MM.1S (cell line): ENCODE measurements around the gene SERPINA12.

ENCODE experiments used
- DNase-seq: peaks from one replicate; pipeline ENCODE4 v3.0.0-alpha.2; 2015
- H2AFZ ChIP-seq: fragments of 300-600 bp; sonication (generic); 2 replicates; pipeline ENCODE4 v1.6.0; 2016; ENCODE audit warnings: antibody characterized with exemption, low read length
- H3F3A ChIP-seq: fragments of 300-600 bp; sonication (generic); 2 replicates; pipeline ENCODE4 v1.6.1; 2016; ENCODE audit warnings: mild to moderate bottlenecking, antibody characterized with exemption, low read length, moderate library complexity, mixed read lengths; ENCODE audit not compliant: insufficient read depth
- H3K27ac ChIP-seq: fragments of 300-600 bp; sonication (generic); 2 replicates; pipeline ENCODE4 v1.5.1; 2016; ENCODE audit warnings: mild to moderate bottlenecking, low read length
- H3K27me3 ChIP-seq: fragments of 300-600 bp; sonication (generic); replicated peaks from 2 replicates; pipeline ENCODE4 v1.6.0; 2016; ENCODE audit warnings: low read length; ENCODE audit not compliant: insufficient read depth
- H3K36me3 ChIP-seq: fragments of 300-600 bp; sonication (generic); replicated peaks from 2 replicates; pipeline ENCODE4 v1.6.1; 2016; ENCODE audit warnings: mild to moderate bottlenecking, low read length, mixed read lengths; ENCODE audit not compliant: insufficient read depth
- H3K4me1 ChIP-seq: fragments of 300-600 bp; sonication (generic); 2 replicates; pipeline ENCODE4 v1.6.1; 2016; ENCODE audit warnings: low read length, mixed read lengths
- H3K4me2 ChIP-seq: fragments of 300-600 bp; sonication (generic); 2 replicates; pipeline ENCODE4 v1.6.0; 2016; ENCODE audit warnings: low read depth, low read length
- H3K4me3 ChIP-seq: fragments of 300-600 bp; sonication (generic); 2 replicates; pipeline ENCODE4 v1.5.1; 2016; ENCODE audit warnings: low read length, mixed read lengths
- H3K79me2 ChIP-seq: fragments of 300-600 bp; sonication (generic); 2 replicates; pipeline ENCODE4 v1.6.1; 2016; ENCODE audit warnings: mixed run types, low read length, mixed read lengths
- H3K9ac ChIP-seq: fragments of 300-600 bp; sonication (generic); 2 replicates; pipeline ENCODE4 v1.6.1; 2016; ENCODE audit warnings: low read length, mixed read lengths
- H3K9me2 ChIP-seq: fragments of 300-600 bp; sonication (generic); replicated peaks from 2 replicates; pipeline ENCODE4 v1.6.1; 2016; ENCODE audit warnings: mild to moderate bottlenecking, low read length, mixed read lengths; ENCODE audit not compliant: insufficient read depth
- H3K9me3 ChIP-seq: fragments of 300-600 bp; sonication (generic); replicated peaks from 2 replicates; pipeline ENCODE4 v1.6.1; 2016; ENCODE audit warnings: mild to moderate bottlenecking, low read length, mixed read lengths; ENCODE audit not compliant: insufficient read depth
- H4K20me1 ChIP-seq: fragments of 300-600 bp; sonication (generic); 2 replicates; pipeline ENCODE4 v1.6.1; 2016; ENCODE audit warnings: mild to moderate bottlenecking, low read length, moderate library complexity, mixed read lengths; ENCODE audit not compliant: insufficient read depth
- CTCF ChIP-seq: fragments of 300-600 bp; sonication (generic); IDR thresholded peaks from 2 replicates; pipeline ENCODE4 v1.5.1; 2016; ENCODE audit warnings: antibody characterized with exemption, low read length, mixed read lengths
- EZH2 ChIP-seq: fragments of 300-600 bp; sonication (generic); optimal IDR thresholded peaks from 2 replicates; pipeline ENCODE3; 2017; ENCODE audit warnings: low read depth, mild to moderate bottlenecking, antibody characterized with exemption, low read length, mixed read lengths
- EZH2phosphoT487 ChIP-seq: fragments of 300-600 bp; sonication (generic); IDR thresholded peaks from 2 replicates; pipeline ENCODE4 v1.6.1; 2018; ENCODE audit warnings: antibody characterized with exemption, low read length

SERPINA12 gene

GRCh38 chr14:94473666-94474410 is 35.4 kb downstream of the SERPINA12 start:
- TF ChIP-seq EZH2 (no peak), EZH2phosphoT487 (no peak), CTCF (no peak)
- Histone ChIP-seq H3K27me3 (no peaks in the 10 kb centered on the region), H3K36me3 (no peaks in the 10 kb centered on the region), H4K20me1 (no peaks in the 10 kb centered on the region), H3K9ac (no peak overlapping the region), H3K9me2 (no peaks in the 10 kb centered on the region), H3K4me3 (no peak overlapping the region), H2AFZ (no peak overlapping the region), H3K4me1 (no peaks in the 10 kb centered on the region), H3K79me2 (no peaks in the 10 kb centered on the region), H3K4me2 (no peak overlapping the region), H3K27ac (no peak overlapping the region), H3F3A (no peaks in the 10 kb centered on the region), H3K9me3 (no peaks in the 10 kb centered on the region)
- no peak for DNase-seq

GRCh38 chr14:94472842-94473241 is 36.4 kb downstream of the SERPINA12 start:
- H3K9ac ChIP-seq: no peak overlapping the region
- DNase-seq: no peak
- TF ChIP-seq EZH2phosphoT487 (no peak), CTCF (no peak)
- H4K20me1 ChIP-seq: no peaks in the 10 kb centered on the region
- H3K4me1 ChIP-seq: no peaks in the 10 kb centered on the region
- no peak overlapping the region for H3K4me2 ChIP-seq
- no peak overlapping the region for H3K4me3 ChIP-seq
- no peaks in the 10 kb centered on the region for H3K9me3 ChIP-seq
- no peaks in the 10 kb centered on the region for H3K9me2 ChIP-seq
- H3F3A ChIP-seq: no peaks in the 10 kb centered on the region
- no peak overlapping the region for H2AFZ ChIP-seq
- no peaks in the 10 kb centered on the region for H3K79me2 ChIP-seq
- H3K36me3 ChIP-seq: no peaks in the 10 kb centered on the region
- no peaks in the 10 kb centered on the region for H3K27me3 ChIP-seq
- no peak overlapping the region for H3K27ac ChIP-seq

GRCh38 chr14:94471045-94471444 is 38.2 kb downstream of the SERPINA12 start:
- TF ChIP-seq EZH2: no peak
- no peak for TF ChIP-seq EZH2phosphoT487
- no peak for TF ChIP-seq CTCF
- H3K9me2 ChIP-seq: no peaks in the 10 kb centered on the region
- DNase-seq: no peak

More at GRCh38 chr14:94471045-94471444, 38.2 kb downstream of the SERPINA12 start:
- no peak overlapping the region for H2AFZ ChIP-seq
- H3K9me3 ChIP-seq: no peaks in the 10 kb centered on the region
- no peaks in the 10 kb centered on the region for H4K20me1 ChIP-seq
- H3K27ac ChIP-seq: no peak overlapping the region
- no peak overlapping the region for H3K4me3 ChIP-seq
- no peaks in the 10 kb centered on the region for H3F3A ChIP-seq
- H3K36me3 ChIP-seq: no peaks in the 10 kb centered on the region
- no peaks in the 10 kb centered on the region for H3K27me3 ChIP-seq
- no peaks in the 10 kb centered on the region for H3K79me2 ChIP-seq
- H3K9ac ChIP-seq: no peak overlapping the region
- no peak overlapping the region for H3K4me2 ChIP-seq
- no peaks in the 10 kb centered on the region for H3K4me1 ChIP-seq
